Stimulated activated CD8-positive, alpha-beta memory T cell treated with anti-CD3 and anti-CD28 coated beads, Interleukin-15, amount 100 ng/mL, for 48 hours (primary cell): Measurements from ENCODE around the gene RBM19.

Experiments used
- DNase-seq, 2 donors: peaks; one replicate each; pipeline ENCODE4 v3.0.0-alpha.2; 2020; ENCODE audit warnings: low read depth in 2 of 2

The RBM19 gene

DNA sequence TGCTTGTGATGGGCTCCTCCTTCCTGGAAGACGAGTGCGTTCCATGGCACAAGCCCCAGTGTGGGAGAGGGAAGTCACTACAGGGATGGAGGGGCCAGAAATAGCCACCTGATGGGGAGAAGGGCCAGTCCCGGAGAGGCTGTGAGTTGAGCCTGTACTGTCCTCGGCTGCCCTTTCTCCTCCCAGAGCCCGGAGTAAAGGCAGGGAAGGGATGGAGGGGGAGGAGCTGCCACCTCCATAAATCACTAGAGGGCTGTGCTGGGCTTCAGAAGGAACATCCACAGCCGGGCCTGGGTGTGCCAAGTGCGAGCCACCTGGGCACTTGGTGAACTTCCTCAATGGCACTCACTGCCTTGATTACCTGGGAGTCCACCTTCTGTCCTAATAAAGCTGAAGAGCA, 110.1 kb downstream of the RBM19 start:
- no peak for DNase-seq

DNA sequence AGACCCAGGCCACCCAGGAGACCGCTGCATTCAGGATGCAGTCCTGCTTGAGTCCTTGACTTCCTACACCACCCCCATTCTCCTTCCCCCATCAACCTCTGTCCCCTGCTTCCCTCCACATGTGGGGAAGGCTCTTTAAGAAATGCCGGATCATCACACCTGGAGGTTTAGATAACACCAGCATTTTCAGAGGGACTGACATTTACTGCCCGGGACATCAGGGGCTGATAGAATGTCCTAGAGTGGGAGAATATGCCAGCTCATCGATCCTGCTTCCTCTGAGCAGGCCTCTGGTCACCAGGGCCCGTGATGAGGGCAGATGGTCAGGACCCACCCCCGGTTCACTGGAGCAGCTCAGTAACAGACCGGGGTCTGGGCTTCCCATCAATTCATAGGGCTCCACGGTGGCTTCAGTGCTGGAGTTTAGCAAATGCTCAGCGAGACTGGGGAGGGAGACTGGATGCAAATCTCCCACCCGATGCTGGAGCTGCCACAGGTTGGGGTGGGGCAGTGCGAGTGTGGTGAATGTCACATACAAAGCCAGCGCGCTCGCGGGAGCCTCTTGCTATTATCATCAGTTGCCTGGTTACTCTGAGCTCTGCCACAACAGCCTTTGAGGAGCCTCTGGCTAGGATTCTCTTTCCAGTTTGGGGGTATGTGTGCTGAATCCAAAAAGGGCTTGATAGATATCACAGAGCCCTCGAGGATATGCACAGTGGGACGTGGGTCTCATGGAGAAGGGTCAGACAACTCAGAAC, 111.6 kb downstream of the RBM19 start:
- no peak for DNase-seq

DNA sequence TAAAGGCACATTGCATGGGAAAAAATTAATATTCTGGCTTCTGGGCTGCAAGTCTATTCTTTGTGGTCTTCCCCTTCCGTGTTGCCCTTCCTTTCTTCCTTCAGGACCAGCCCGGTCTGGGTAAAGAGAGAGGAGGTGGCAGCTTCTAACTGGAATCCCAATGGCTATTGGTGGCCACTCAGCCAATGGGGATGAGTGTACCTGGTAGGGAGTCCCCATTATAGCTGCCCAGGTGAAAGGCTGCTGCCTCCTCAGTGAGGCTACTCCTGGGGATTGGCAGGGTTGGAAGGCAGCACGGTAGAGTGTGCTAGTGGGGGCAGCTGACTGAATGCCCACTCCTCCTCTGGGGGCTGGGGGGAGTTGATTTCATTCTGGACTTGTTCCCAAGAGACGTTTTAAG, 112.6 kb downstream of the RBM19 start:
- no peak for DNase-seq

DNA sequence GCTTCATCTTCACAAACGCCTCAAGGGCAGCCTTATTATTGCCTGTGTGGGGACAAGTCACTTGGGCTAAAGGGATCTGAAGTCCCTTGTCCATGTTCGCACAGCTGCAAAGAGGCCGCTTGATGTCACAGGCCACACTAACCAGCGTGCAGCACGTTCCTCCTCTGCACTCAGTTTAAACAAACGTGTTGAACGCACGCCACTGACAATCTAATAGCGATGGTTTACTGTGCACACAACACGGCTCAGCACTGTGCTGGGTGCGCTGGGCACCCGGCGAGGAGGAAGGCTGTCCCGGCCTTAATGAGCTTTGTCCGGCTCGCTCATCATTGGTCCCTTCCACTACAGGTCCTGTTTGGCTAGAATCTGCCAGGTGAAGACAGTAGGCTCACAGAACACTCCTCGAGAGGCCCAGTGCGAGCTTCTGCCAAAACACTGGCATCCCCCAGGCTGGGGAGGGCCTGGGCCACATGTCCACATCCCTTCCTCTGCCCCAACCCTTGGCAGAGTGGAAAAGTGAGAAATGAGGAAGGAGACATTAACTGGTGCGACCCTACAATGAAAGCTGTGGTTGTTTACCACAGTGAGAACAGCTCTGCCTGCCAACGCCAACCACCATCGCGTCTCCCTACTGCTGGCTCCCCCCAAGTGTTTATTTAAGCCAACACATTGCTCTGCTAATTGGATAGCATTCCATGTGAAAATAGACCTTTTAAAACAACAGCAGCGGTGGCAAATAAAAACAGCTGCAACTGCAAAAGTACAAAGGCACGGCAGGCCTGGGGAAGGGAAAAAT, 113.2 kb downstream of the RBM19 start:
- DNase-seq: no peak

DNA sequence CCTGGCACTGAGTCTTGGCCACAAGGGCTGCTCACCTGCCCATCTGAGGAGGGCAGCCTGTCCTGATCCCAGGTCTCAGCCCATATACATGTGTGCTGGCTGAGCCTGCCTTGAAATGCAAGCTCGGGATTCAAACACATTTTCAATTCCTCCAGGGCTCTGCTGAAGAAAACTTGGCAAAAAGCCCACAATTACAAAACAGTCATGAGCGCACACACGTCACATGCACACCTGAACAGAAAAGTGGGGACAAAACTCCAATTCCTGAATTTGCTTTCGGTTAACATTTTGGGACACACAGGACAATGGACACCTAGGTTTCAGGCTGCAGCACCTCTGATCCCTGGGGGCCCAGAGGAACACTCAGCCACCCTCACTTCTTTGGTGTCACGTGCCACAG, 113.9 kb downstream of the RBM19 start:
- DNase-seq: no peak

DNA sequence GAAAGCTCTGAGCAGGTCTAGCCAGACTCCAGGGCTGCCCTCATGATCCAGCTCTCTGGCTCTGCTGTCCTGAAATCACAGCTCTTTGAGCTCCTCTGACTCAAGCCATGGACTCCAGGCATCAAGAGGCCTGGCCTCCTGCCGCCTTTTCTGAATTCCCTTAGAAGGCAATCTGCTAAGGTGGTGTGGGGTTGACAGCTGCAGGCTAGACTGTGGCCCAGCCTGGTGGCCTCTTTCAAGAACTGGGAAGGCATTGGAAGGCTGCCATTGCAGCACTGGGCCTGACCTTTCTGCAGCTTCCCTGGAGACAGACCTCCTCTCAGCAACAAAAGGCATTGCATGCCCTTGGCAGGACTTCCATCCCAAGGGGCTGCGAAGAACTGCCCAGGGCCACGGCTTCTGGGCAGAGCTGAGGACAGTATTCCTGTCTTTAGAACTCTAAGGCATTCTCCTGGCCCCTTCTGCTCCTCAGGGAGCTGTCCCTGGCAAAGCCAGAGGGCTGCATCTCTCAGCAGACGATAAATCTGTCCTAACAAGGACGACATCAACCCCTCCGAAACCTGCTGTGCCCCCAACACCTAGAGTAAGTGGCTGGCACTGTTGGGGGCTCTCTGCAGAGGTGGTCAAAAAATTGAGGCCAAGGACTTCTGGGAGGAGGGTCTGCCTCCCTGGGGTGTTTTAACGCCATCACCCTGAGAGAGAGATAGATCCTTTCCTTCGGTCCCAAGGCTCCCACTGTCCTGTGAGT, 115.6 kb downstream of the RBM19 start:
- DNase-seq: no peak

DNA sequence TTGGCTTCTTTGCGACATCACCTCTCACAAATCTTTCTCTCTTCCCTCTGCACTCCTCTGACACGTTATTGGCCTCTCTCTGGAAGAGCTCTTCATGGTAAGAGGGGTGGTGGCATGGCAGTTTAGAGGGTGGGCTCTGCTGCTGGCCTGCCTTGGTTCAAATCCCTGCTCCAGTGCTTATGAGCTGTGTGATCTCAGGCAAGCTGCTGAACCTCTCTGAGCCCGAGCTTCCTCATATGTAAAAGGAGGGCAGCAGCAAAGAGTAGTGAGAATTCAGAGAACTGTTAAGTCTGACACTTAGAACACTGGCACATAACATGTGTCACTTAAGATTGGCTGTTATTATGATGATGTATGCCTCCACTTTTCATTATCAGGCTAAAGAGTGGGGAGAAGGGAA, 118.3 kb downstream of the RBM19 start:
- DNase-seq: no peak

DNA sequence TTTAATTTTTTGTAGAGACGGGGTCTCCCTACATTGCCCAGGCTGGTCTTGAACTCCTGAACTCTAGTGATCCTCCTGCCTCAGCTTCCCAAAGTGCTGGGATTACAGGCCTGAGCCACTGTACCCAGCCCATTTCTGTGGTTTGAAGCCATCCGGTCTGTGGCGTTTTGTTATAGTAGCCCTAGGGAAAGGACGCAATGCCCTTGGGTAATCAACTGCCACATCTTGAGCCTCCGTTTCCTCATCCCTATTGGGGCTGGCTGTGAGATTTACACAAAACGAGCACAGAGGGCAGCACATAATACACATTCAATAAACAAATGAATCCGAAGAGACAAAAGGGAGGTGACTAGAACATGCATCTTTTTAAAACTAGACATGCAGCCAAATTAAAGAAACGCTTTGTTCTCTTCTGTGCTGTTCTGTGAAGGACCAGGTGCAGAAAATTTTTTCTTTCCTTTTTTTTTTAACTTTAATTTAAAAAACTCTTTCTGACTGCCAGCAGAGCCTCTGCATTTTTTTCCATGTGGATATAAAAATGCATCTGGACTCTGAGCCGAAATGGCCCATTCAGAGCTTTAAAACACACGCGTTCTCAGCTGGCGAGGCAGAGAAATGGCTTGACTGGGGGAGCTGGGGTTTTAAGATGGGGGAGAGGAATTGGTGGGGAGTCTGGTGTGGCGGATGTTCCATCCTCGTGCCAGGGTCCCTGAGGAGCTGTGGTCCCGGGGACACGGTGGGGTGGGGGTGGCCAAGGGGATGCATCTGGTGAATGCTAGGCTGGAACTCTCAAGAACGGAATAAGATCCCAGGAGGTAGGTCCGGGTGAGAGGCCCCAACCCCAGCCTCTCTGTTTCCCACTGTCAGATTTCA, 119.0 kb downstream of the RBM19 start:
- no peak for DNase-seq

DNA sequence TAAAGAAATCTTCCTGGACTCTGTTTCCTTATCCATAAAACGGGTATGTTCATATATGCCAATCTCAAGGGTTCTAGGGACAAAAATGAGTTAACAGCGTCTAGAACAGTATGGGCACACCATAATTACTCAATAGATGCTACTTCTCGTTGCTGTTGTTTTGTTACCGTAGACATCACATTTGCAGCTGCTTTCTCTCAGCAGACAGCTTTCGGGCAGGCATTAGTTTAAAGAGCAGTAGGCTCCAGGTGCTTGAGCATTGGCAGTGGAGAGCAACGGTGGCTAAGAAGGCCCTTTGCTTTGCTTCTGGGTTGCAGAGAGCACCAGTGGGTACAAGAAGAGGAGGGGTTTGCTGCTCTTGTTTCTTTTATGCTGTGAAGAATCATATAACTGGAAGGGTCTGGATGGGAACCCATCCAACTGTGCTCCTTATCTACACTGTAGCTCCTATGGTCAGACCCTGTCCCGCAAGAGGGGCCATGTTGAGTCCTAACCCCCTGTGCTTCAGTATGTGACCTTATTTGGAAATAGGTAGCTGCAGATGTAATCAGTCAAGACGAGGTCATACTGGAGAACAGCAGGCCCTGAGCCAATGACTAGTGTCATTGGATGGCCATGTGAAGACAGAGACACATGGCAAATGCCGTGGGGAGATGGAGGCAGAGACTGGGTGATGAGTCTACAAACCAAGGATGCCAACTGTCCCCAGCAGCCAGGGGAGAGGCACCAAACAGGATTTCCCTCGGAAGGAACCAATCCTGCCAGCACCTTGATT, 120.0 kb downstream of the RBM19 start:
- no peak for DNase-seq

DNA sequence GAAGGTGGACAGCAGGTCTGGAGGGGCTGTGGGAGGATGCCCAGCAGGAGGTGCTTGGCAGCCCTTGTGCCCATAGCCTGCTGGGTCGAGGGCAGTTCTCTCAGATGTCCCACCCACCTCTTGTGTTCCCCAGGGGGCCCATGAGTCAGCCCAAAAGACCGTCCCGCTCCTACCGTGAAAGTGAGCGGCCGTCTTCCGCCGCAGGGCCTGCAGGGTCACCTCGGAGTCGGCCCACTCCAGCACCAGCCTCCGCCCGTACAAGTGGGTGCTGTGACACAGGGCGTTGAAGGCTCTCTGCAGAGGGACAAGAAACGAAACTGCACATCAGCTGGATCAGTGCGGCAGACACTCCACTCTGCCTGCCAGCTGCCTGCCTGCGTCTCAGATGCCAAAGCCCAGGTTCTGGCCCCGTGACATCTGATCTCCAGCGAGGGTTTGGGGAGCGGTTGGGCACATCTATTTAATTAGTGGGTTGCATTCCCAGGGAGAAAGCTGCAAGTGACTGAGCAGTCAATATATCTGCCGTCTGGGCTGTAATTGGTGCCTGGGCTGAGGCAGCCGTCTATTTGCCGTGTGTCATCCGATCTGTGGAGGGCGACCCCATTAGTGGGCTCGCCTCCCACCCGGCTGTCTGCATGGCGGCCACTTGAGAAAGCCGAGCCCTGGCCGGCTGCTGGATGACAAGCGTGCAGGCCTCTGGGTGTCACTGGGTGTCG, 121.5 kb downstream of the RBM19 start:
- no peak for DNase-seq

DNA sequence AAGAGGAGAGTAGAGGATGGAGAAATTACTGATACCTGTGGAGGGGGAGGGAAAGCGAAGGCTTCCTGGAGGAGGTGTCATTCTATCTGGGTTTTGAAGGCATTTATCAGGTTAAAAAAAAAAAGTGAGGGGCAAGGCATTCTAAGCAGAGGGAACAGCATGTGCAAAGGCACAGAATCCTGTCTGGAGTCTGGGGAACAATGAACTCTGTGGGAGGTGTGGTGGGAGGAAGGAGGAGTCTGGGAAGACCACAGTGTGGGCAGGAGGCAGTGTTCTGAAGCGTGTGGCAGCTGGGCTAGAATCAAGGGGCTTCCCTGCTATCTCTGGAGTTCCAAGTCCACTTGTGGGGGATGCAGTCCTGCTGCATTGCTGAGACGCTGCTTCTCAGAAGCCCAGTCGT, 123.4 kb downstream of the RBM19 start:
- DNase-seq: no peak

DNA sequence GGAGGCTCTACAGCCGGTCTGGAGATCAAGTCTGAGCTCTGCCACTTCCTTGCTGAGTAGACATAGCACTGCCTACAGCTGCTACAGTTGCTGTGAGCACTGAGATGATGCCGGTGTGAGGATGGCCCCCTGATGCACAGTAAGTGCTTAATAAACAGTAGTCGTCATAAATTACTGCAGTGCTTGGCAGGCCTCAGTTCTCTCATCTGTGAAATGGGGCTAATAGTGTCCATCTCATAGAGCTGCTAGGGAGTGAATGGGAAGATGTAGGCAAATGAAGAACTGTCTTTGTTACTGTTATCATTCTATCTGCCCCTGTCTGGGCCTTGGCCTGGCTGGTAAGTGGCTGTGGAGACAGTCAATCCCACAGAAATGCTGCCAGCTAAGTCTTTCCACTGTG, 124.3 kb downstream of the RBM19 start:
- no peak for DNase-seq

DNA sequence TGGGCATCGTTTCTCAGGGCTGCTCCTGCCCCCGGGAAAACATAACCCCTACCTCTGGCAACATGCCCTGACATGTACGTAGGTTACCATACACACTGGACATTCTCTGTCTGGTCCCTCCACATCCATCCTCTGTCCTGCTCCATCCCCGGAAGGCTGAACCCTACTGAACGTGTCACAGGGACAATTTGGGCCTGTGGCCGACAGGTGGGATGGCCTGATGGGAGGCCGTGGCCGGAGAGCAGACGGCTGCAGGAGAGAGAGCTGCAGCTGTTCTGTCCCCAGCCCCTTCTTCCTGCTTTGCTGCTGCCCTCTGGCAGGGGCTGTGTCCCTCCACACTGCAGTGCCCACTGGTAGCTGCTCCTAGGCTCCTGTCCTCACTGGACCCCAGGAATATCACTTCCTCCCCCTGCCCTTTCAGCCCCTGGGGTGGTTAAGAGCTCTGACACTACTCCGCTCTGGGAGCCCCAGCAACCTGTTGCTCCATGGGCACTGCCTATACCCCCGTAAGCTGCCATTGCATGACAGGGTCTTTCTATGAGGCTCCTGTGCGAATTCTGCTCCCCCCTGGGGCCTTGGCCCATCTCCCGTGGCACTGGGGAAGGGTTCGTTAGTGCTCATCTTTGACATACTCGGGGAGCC, 125.6 kb downstream of the RBM19 start:
- no peak for DNase-seq

DNA sequence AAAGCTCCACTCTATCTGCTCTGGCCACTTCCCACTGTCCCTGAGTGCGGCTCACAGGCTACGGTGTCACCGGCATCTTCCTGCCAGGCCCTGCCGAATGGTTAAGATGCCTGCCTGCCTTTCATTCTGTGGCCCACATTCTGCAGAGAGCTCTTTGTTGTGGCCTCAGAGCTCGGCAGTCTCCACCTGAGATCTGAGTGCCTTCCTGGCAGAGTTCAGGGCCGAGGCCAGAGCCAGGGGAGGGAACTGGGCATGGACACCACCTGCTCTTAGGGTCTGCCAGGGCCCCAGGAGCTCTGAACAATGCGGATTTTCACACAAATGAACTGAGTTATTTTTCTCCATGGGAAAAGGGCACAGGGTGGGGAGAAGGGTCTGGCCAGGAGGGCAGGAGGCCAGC, 127.2 kb downstream of the RBM19 start:
- DNase-seq: no peak

DNA sequence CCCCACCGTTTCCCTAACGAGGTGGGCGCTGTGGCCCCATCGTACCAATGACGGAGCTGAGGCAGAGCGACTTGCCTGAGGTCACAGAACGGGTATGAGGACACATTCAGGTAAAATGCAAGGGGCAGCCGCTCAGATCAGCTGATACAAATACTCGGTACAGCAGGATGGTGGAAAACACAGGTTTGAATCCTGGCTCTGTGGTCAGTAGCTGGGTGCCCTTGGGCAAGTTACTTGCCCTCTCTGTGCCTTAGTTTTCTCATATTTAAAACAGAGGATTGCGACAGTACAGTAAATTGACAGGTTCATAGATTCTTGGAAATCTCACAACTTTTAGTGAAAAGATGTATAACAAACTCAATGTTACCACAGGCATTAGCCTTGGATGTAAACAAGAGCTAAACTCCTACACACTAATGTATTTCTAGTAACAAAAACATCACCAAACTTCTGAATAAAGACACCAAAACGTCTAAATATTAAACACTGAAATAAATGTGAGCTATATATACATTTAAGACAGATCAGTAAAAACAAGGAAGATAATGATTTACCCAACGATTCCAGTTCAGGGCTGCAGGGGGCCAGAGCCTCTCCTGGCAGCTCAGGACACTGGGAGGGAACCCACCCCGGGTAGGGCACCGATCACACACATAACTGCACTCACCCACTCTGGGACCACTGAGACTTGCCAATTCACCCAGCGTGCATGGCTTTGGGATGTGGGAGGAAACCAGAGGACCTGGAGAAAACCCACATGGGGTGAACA, 128.4 kb downstream of the RBM19 start:
- DNase-seq: no peak

DNA sequence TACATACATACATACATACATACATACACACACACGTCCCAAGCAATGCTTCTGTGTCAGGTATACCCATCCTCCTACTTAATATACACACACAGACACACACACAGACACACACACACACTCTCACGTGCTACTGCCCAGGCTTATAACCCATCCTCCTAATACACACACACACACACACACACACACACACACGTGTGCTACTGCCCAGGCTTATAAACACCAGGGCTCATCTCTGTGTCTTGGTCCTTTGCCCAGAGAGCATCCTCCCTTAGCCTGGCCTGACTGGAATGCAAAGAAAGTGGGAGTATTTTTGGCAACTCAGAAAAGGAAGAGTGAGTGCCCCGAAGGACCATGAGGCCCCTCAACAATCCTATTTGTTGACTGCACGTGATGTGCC, 129.0 kb downstream of the RBM19 start:
- no peak for DNase-seq

DNA sequence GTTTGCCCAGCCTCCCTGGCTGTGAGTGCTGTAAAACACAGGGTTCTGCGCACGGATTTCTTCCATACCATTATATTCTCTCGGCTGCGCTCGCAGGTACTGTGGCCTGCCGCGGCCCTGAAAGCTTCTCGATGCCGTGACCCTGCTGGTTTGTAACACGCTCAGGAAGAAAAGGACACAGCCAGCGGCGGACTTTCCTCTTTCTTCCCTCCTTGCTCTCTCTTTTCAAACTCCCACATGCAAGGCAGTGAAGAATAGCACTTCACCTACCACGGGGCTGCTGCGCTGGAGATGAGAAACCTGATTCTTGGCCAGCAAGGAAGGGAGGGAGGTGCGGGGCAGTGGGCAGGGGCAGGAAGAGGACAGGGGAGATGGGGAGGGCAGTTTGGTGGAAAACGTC, 130.2 kb downstream of the RBM19 start:
- DNase-seq: no peak

DNA sequence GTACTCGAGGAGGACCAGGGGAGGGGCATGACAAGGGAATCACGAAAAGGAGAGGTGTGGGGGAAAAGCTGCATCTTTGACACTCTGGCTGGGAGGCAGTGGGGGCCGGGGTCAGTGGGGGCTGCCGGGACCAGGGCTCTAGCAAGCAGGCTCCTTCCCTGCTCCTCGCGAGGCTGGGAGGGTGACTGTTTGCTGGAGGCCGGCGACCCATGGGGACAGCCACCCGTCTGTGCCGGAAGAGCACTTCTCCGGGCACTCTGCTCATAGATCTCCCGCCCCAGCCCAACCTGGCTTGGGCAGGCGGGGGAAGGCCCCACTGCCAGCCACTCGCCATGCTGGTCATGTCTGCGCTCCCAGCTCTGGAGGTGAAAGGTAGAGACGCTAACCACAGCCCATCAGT, 130.7 kb downstream of the RBM19 start:
- no peak for DNase-seq

DNA sequence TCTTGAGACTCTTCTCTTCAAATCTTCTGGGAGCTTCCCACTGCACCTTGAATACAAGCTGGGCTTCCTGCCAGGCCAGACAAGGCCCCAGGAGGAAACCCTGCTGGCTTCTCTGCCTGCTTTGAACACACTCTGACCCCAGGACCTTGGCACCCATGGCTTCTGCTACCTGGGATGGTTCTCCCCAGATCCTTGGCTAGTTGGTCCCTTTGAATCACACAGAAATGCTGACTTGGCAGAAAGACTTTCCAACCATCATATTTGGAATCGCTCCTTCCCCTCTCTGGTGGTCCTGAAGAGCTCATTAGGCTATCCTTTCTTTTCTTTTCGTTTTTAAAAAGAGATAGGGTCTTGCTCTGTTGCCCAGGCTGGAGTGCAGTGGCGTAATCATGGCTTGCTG, 132.7 kb downstream of the RBM19 start:
- DNase-seq: no peak
